Upper lobe of left lung (tissue), 4 donors: ENCODE measurements around the gene RBBP5.

Experiments
- CTCF ChIP-seq, 6 experiments: fragments of 450-650 bp in 4 of 6; fragments of 200-600 bp in 2 of 6; sonication (generic) in 2 of 6; IDR thresholded peaks; one replicate each; pipeline ENCODE4 v1.5.1; 2016 to 2019; ENCODE audit warnings: antibody characterized with exemption in 6 of 6
- POLR2A ChIP-seq, 4 donors: fragments of 450-650 bp; IDR thresholded peaks; one replicate each; pipeline ENCODE4 v1.5.1; 2016 to 2017; ENCODE audit warnings: antibody characterized with exemption in 4 of 4, mild to moderate bottlenecking in 2 of 4

GRCh38 chr1:205129447-205130029 lies 7.8 kb upstream of the RBBP5 start:
- no peak for TF ChIP-seq POLR2A (IDR thresholded peaks at IDR 0.05)
- no peak for TF ChIP-seq CTCF (IDR thresholded peaks at IDR 0.05)
